ENCODE data around the gene PTPN13. TPM values are rescaled to one million over a fixed set of nuclear protein-coding genes. Genes with fewer than 3 reads are reported as not detected.

PTPN13 gene
- total and polyA plus RNA-seq, 8 donors: 2.3 to 38.6 (median 5.4) TPM

DNA sequence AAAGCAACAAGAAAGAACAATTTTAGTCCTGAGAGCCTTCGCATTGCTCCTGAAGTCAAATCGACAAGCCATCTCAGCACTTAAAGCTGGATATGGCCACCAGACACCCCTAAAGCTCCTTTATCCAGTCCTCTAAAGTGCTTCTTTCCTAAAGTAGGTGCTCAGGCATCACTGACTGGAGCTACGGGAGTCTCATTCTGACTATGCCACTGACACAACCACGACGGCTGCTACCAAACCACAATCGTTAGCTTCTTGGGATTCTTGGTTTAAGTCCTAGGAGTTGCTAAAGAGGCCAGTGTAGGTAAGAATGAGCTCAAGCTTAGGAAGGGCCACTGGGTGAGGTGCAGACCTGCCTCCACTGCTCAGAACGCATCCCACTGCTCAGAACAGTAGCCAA is 254.0 kb downstream of the PTPN13 start:
- peak overlapping the region in 1 of 4 donors; percentile 1 for H3K4me3 ChIP-seq
- DNase-seq: no peak
- peaks cover 0 to 10% (median 0%) of the 10 kb centered on the region in 4 donors for H3K4me1 ChIP-seq
- no peak for TF ChIP-seq EP300 (IDR thresholded peaks at IDR 0.05)
- TF ChIP-seq POLR2AphosphoS5 (IDR thresholded peaks at IDR 0.05): no peak
- TF ChIP-seq POLR2A (IDR thresholded peaks at IDR 0.05): no peak
- TF ChIP-seq, protein P1, sequence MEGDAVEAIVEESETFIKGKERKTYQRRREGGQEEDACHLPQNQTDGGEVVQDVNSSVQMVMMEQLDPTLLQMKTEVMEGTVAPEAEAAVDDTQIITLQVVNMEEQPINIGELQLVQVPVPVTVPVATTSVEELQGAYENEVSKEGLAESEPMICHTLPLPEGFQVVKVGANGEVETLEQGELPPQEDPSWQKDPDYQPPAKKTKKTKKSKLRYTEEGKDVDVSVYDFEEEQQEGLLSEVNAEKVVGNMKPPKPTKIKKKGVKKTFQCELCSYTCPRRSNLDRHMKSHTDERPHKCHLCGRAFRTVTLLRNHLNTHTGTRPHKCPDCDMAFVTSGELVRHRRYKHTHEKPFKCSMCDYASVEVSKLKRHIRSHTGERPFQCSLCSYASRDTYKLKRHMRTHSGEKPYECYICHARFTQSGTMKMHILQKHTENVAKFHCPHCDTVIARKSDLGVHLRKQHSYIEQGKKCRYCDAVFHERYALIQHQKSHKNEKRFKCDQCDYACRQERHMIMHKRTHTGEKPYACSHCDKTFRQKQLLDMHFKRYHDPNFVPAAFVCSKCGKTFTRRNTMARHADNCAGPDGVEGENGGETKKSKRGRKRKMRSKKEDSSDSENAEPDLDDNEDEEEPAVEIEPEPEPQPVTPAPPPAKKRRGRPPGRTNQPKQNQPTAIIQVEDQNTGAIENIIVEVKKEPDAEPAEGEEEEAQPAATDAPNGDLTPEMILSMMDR (IDR thresholded peaks at IDR 0.05): no peak
- intact Hi-C loops (cut with DNase I; ENCODE audit: low total_unique reads): no loop called here
- H3K9me3 ChIP-seq: no peaks in the 10 kb centered on the region
- H3K27ac ChIP-seq: peak overlapping the region in 1 of 5 donors; percentile 6
- H3K27me3 ChIP-seq: no peaks in the 10 kb centered on the region
- WGBS, 5 donors: 69 to 81% (median 78%) methylated on average over 7 of the region's 7 CpGs
- no peaks in the 10 kb centered on the region for H3K36me3 ChIP-seq

- Histone ChIP-seq H3K36me3 (no peaks in the 10 kb centered on the region), H3K4me1 (peaks cover 0 to 10% (median 0%) of the 10 kb centered on the region in 4 donors), H3K9me3 (no peaks in the 10 kb centered on the region), H3K27me3 (no peaks in the 10 kb centered on the region), H3K4me3 (peak within 1 kb of the TSS in 2 of 4 donors; percentile 1 to 2), H3K27ac (peak within 1 kb of the TSS in 1 of 5 donors; percentile 6)
- intact Hi-C loops (cut with DNase I; ENCODE audit: low total_unique reads): no loop called here
- peak in 1 of 2 donors; percentile 9 for DNase-seq
- 73 to 80% (median 76%) methylated on average over 9 to 11 of the region's 11 CpGs for WGBS, 5 donors
- TF ChIP-seq POLR2AphosphoS5 (IDR thresholded peaks at IDR 0.05): no peak
- no peak for TF ChIP-seq POLR2A (IDR thresholded peaks at IDR 0.05)
- TF ChIP-seq, protein P1 (IDR thresholded peaks at IDR 0.05): no peak
- TF ChIP-seq EP300 (IDR thresholded peaks at IDR 0.05): no peak
These were observed 254.9 kb downstream of the PTPN13 start, which contains the start of gene SLC10A6 for GRCh38 chr4:86848732-86849619. Gene SLC10A6, minus strand, starts transcription at chr4:86849384. Its CDS starts 269 bp downstream, at chr4:86849115.

DNA sequence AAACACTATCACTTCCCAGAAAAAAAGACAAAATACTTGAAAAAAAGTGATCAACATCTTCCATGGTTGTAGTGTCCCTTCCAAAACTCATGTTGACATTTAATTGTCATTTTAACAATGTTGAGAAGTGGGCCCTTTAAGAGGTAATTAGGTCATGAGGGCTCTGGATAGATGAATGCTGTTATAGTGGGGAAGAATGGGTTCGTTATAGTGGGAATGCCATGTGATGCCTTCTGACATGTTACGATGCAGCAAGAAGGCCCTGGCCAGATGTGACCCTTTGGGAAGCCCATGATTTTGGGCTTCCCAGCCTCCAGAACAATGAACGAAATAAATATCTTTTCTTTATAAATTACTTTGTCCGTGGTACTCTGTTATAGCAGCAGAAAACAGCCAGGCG is 259.1 kb downstream of the PTPN13 start:
- Histone ChIP-seq H3K4me3 (no peak overlapping the region), H3K27me3 (no peaks in the 10 kb centered on the region), H3K4me1 (no peaks in the 10 kb centered on the region), H3K27ac (no peak overlapping the region), H3K9me3 (no peaks in the 10 kb centered on the region), H3K36me3 (no peaks in the 10 kb centered on the region)
- intact Hi-C loops (cut with DNase I; ENCODE audit: low total_unique reads): no loop called here
- 72 to 95% (median 89%) methylated on average over 5 of the region's 5 CpGs for WGBS, 5 donors
- no peak for DNase-seq
- TF ChIP-seq POLR2AphosphoS5 (IDR thresholded peaks at IDR 0.05) (no peak), POLR2A (IDR thresholded peaks at IDR 0.05) (no peak), EP300 (IDR thresholded peaks at IDR 0.05) (no peak)
- TF ChIP-seq, protein P1 (IDR thresholded peaks at IDR 0.05): no peak

DNA sequence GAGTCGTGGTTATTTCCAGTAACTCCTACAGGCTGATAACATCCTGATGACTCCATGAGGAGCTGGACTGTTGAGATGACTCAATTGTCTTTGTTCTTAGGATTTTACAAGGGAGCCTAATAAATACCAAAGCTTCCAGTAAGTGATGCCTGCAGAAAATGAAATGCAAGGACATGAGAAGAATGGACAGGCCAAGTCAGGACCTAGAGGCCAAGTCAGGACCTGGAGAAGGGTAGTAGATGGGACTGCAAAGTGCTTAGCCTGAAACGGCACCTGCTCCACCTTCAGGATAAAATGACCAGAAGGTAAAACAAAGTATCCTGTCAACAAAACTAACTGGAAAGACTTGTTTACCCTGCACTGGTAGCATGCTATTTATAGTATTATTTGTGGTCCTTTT is 261.5 kb downstream of the PTPN13 start:
- H3K4me1 ChIP-seq: no peaks in the 10 kb centered on the region
- H3K27ac ChIP-seq: no peak overlapping the region
- TF ChIP-seq POLR2A (IDR thresholded peaks at IDR 0.05) (no peak), POLR2AphosphoS5 (IDR thresholded peaks at IDR 0.05) (no peak), EP300 (IDR thresholded peaks at IDR 0.05) (no peak)
- TF ChIP-seq, protein P1 (IDR thresholded peaks at IDR 0.05): no peak
- H3K36me3 ChIP-seq: no peaks in the 10 kb centered on the region
- no peaks in the 10 kb centered on the region for H3K27me3 ChIP-seq
- intact Hi-C loops (cut with DNase I; ENCODE audit: low total_unique reads): no loop called here
- H3K9me3 ChIP-seq: no peaks in the 10 kb centered on the region
- no peak overlapping the region for H3K4me3 ChIP-seq
- 44 to 63% (median 57%) methylated on average over 2 of the region's 2 CpGs for WGBS, 5 donors
- peak in 1 of 2 donors; percentile 24 for DNase-seq
